PC-9 (cell line): ENCODE measurements around the gene TMEM231.

ENCODE experiments used
- EZH2 ChIP-seq: fragments of 200-600 bp; sonication (generic); IDR thresholded peaks from 2 replicates; pipeline ENCODE4 v1.8.0; 2017; ENCODE audit warnings: antibody characterized with exemption, low read depth
- TF ChIP-seq, protein P1 (sequence below): fragments of 200-600 bp; sonication (generic); conservative IDR thresholded peaks from 2 replicates; pipeline ENCODE4 v1.6.1; 2017; ENCODE audit warnings: mixed run types, antibody characterized with exemption, mild to moderate bottlenecking, moderate library complexity

- no peak for TF ChIP-seq EZH2
- TF ChIP-seq, protein P1, sequence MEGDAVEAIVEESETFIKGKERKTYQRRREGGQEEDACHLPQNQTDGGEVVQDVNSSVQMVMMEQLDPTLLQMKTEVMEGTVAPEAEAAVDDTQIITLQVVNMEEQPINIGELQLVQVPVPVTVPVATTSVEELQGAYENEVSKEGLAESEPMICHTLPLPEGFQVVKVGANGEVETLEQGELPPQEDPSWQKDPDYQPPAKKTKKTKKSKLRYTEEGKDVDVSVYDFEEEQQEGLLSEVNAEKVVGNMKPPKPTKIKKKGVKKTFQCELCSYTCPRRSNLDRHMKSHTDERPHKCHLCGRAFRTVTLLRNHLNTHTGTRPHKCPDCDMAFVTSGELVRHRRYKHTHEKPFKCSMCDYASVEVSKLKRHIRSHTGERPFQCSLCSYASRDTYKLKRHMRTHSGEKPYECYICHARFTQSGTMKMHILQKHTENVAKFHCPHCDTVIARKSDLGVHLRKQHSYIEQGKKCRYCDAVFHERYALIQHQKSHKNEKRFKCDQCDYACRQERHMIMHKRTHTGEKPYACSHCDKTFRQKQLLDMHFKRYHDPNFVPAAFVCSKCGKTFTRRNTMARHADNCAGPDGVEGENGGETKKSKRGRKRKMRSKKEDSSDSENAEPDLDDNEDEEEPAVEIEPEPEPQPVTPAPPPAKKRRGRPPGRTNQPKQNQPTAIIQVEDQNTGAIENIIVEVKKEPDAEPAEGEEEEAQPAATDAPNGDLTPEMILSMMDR = no peak
These were observed 47.2 kb upstream of the TMEM231 start for GRCh38 chr16:75603241-75603640.
